SU-DHL-6 (cell line): ENCODE results near the gene IFNW1.

Experiments
- H2AFZ ChIP-seq: fragments of 200-600 bp; sonication (generic); 2 replicates; pipeline ENCODE4 v1.6.1; 2014; ENCODE audit warnings: low read depth, mild to moderate bottlenecking, moderate library complexity, mixed read lengths, antibody characterized with exemption, low read length; ENCODE audit not compliant: severe bottlenecking
- H3F3A ChIP-seq: fragments of 200-600 bp; shearing (Covaris generic); 2 replicates; pipeline ENCODE4 v1.6.0; 2016; ENCODE audit warnings: antibody characterized with exemption, mild to moderate bottlenecking; ENCODE audit not compliant: insufficient read depth
- H3K27ac ChIP-seq: fragments of 200-600 bp; sonication (generic); 2 replicates; pipeline ENCODE4 v1.5.1; 2016; ENCODE audit warnings: low read depth, mild to moderate bottlenecking, low read length, moderate library complexity, mixed read lengths
- H3K27me3 ChIP-seq: fragments of 200-600 bp; sonication (generic), shearing (Covaris generic); 2 replicates; pipeline ENCODE4 v1.6.0; 2014; ENCODE audit warnings: mild to moderate bottlenecking, low read length
- H3K36me3 ChIP-seq: fragments of 200-600 bp; sonication (generic); 2 replicates; pipeline ENCODE4 v1.6.1; 2014; ENCODE audit warnings: mild to moderate bottlenecking, low read length, mixed read lengths
- H3K4me2 ChIP-seq: fragments of 300-600, 200-600 bp; shearing (Covaris generic), sonication (generic); 2 replicates; pipeline ENCODE4 v1.6.0; 2014; ENCODE audit warnings: low read length, low read depth, mild to moderate bottlenecking; ENCODE audit not compliant: poor library complexity, severe bottlenecking
- H3K4me3 ChIP-seq: fragments of 200-600 bp; sonication (generic); 2 replicates; pipeline ENCODE4 v1.5.1; 2014; ENCODE audit warnings: antibody characterized with exemption, low read length, mild to moderate bottlenecking, mixed read lengths; ENCODE audit not compliant: insufficient read depth, poor library complexity, severe bottlenecking
- H3K79me2 ChIP-seq: fragments of 200-600 bp; sonication (generic); 2 replicates; pipeline ENCODE4 v1.6.1; 2014; ENCODE audit warnings: mild to moderate bottlenecking, low read length, moderate library complexity; ENCODE audit not compliant: insufficient read depth
- H3K9ac ChIP-seq: fragments of 200-600 bp; sonication (generic); 2 replicates; pipeline ENCODE4 v1.7.0; 2014; ENCODE audit warnings: mild to moderate bottlenecking, low read length
- H3K9me2 ChIP-seq: fragments of 200-600 bp; sonication (generic); replicated peaks from 2 replicates; pipeline ENCODE4 v1.6.1; 2014; ENCODE audit warnings: low read length; ENCODE audit not compliant: insufficient read depth
- H3K9me3 ChIP-seq: fragments of 200-600 bp; sonication (generic); 2 replicates; pipeline ENCODE4 v1.6.1; 2014; ENCODE audit warnings: low read length, mixed read lengths; ENCODE audit not compliant: insufficient read depth
- H4K20me1 ChIP-seq: fragments of 200-600 bp; sonication (generic); 2 replicates; pipeline ENCODE4 v1.6.1; 2014; ENCODE audit warnings: low read depth, mild to moderate bottlenecking, antibody characterized with exemption, low read length, moderate library complexity, mixed read lengths
- EZH2phosphoT487 ChIP-seq: fragments of 200-600 bp; sonication (generic), shearing (Covaris generic); conservative IDR thresholded peaks from 2 replicates; pipeline ENCODE4 v1.6.1; 2018; ENCODE audit warnings: mild to moderate bottlenecking, antibody characterized with exemption, low read length, moderate library complexity, mixed read lengths
- TF ChIP-seq, protein P1 (sequence below): fragments of 200-600 bp; sonication (generic); IDR thresholded peaks from one replicate; pipeline ENCODE4 v1.5.1; 2017; ENCODE audit warnings: antibody characterized with exemption, mild to moderate bottlenecking, low read length, moderate library complexity; ENCODE audit not compliant: insufficient read depth, poor library complexity, severe bottlenecking

IFNW1 gene

DNA sequence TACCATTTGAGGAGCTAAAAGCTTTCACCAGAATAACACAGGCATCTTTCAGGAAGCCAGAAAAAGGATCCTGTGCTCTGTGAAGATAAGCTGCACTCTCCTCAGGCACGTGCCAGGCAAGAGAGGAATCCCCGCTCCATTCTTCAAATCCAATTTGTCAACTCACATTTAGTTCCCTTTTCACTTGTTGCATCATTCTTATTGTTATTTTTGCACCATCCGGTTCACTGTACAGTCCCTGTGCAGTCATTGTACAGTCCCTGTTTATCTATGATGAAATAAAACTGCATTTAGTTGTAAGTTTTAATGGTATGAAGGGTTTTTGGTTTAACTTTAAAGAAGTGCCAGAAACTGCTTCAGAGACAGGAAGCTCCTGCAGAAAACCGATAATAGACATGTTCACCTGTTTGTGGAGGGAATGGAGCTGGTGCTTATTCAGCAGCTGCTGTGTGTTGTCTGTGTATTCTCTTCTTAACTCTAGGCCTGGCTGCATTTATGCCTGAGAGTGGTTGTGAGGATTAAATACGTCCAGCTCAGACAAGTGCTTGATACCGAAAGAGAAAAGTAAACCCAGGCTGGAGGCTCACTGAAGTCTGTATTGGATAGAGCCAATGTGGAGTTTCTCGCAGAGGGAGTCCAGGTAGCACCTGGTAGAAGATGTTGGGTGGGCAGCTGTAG lies 22.4 kb downstream of the IFNW1 start:
- Histone ChIP-seq H3K4me3 (no peak overlapping the region), H2AFZ (no peak overlapping the region), H3K4me2 (no peak overlapping the region), H3K9ac (no peak overlapping the region), H3K9me3 (no peaks in the 10 kb centered on the region), H3K27me3 (no peaks in the 10 kb centered on the region), H3F3A (no peaks in the 10 kb centered on the region), H4K20me1 (no peaks in the 10 kb centered on the region), H3K27ac (no peak overlapping the region), H3K9me2 (no peaks in the 10 kb centered on the region), H3K36me3 (no peaks in the 10 kb centered on the region), H3K79me2 (no peaks in the 10 kb centered on the region)
- TF ChIP-seq, protein P1, sequence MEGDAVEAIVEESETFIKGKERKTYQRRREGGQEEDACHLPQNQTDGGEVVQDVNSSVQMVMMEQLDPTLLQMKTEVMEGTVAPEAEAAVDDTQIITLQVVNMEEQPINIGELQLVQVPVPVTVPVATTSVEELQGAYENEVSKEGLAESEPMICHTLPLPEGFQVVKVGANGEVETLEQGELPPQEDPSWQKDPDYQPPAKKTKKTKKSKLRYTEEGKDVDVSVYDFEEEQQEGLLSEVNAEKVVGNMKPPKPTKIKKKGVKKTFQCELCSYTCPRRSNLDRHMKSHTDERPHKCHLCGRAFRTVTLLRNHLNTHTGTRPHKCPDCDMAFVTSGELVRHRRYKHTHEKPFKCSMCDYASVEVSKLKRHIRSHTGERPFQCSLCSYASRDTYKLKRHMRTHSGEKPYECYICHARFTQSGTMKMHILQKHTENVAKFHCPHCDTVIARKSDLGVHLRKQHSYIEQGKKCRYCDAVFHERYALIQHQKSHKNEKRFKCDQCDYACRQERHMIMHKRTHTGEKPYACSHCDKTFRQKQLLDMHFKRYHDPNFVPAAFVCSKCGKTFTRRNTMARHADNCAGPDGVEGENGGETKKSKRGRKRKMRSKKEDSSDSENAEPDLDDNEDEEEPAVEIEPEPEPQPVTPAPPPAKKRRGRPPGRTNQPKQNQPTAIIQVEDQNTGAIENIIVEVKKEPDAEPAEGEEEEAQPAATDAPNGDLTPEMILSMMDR = no peak
- TF ChIP-seq EZH2phosphoT487 = no peak

DNA sequence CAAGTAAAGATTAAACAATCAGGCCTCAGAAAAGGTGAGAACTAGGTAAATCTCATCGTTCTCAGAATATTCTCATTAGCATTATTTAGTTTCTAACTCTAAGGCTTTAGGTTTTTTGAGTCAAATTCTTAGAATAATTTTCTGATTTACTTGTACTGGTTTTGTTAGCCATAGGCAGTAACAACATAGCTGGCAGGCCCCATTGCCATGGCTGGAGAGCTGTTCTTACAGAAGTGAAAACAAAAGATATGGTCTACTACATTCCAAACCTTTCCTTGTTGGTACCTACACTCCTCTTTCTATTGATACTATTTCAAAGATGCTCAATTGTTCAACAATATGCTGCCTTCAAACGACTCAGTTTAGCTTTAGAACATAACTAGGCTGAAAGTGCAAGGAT lies 27.3 kb downstream of the IFNW1 start:
- H3K9ac ChIP-seq = no peak overlapping the region
- no peak overlapping the region for H3K4me2 ChIP-seq
- TF ChIP-seq, protein P1 = no peak
- TF ChIP-seq EZH2phosphoT487 = no peak
- H3K27me3 ChIP-seq = no peaks in the 10 kb centered on the region
- no peak overlapping the region for H3K27ac ChIP-seq
- no peaks in the 10 kb centered on the region for H3K9me2 ChIP-seq
- no peaks in the 10 kb centered on the region for H3F3A ChIP-seq
- H4K20me1 ChIP-seq = no peaks in the 10 kb centered on the region
- no peaks in the 10 kb centered on the region for H3K9me3 ChIP-seq
- no peak overlapping the region for H3K4me3 ChIP-seq
- no peaks in the 10 kb centered on the region for H3K79me2 ChIP-seq
- no peaks in the 10 kb centered on the region for H3K36me3 ChIP-seq
- H2AFZ ChIP-seq = no peak overlapping the region

DNA sequence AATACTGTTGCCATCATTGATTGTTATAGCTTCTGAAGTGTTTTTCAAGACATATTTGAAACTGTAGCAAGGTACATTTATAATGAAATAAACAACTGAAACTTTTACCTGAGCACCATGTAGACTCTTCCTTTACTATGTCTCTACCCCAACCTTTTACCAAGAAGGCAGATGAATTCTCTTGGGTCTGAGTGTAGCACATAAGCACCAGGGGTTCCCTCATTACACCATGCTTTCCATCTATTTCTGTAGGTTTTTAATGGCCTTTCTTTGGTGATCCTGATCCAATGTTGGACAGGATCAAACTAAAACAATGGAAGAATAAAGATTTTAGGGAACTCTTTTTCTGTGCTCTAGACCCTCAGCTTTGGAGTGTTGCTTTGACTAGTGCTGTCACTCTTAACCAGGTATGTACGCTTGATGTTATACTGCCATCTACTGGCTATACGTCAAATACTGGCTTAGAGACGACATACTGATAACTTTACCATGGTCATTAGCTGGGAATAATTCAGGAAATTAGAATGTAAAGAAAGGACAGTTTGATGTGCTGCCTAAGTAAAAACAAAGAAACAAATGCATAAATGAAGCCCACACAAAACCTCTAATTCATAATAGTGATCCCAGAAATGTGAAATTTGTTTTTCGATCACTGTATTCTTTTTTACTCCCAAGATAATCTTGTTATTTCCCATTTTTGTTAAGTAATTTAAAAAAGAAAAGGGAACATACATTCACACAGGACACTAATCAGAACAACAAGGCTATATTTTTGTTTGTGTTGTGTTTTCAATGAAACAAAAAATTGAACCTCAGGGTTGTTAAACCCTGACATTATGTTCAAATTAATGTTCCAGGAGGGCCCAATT lies 30.7 kb downstream of the IFNW1 start:
- TF ChIP-seq EZH2phosphoT487 = no peak
- TF ChIP-seq, protein P1 = peak; percentile 83
- H3K36me3 ChIP-seq = no peaks in the 10 kb centered on the region
- no peaks in the 10 kb centered on the region for H3F3A ChIP-seq
- no peak overlapping the region for H2AFZ ChIP-seq
- H3K9me2 ChIP-seq = no peaks in the 10 kb centered on the region
- no peak overlapping the region for H3K4me2 ChIP-seq
- no peaks in the 10 kb centered on the region for H3K79me2 ChIP-seq
- no peak overlapping the region for H3K9ac ChIP-seq
- no peak overlapping the region for H3K4me3 ChIP-seq
- H3K27ac ChIP-seq = no peak overlapping the region
- no peaks in the 10 kb centered on the region for H3K9me3 ChIP-seq
- H4K20me1 ChIP-seq = no peaks in the 10 kb centered on the region
- no peaks in the 10 kb centered on the region for H3K27me3 ChIP-seq
